Effector CD4-positive, alpha-beta T cell (primary cell): Measurements from ENCODE around the gene LHFPL5. TPM values are rescaled to one million over a fixed set of nuclear protein-coding genes. Genes with fewer than 3 reads are reported as not detected.

Experiments used
- DNase-seq: peaks from one replicate; pipeline ENCODE4 v3.0.0-alpha.2; 2020
- total RNA-seq: gene quantifications from one replicate; lab custom pipeline; 2026; lab: John Stamatoyannopoulos, UW

LHFPL5 gene
- total RNA-seq = not detected

- DNase-seq = peak; percentile 8
Observed at GRCh38 chr6:35804996-35805736, at the start of gene LHFPL5. Gene LHFPL5, plus strand, starts transcription at chr6:35805352. Its CDS starts 319 bp downstream, at chr6:35805671.

- DNase-seq = no peak
Observed at GRCh38 chr6:35757456-35758123, 47.6 kb upstream of the LHFPL5 start.

- no peak for DNase-seq
Observed at GRCh38 chr6:35759426-35759825, 45.7 kb upstream of the LHFPL5 start.

- no peak for DNase-seq
Observed at GRCh38 chr6:35765739-35766138, 39.4 kb upstream of the LHFPL5 start.

GRCh38 chr6:35769211-35769610, 35.9 kb upstream of the LHFPL5 start:
- no peak for DNase-seq

- DNase-seq = no peak
Observed at GRCh38 chr6:35771343-35771627, 33.9 kb upstream of the LHFPL5 start.

- no peak for DNase-seq
Observed at GRCh38 chr6:35774116-35774794, 30.9 kb upstream of the LHFPL5 start.

GRCh38 chr6:35775031-35775430, 30.1 kb upstream of the LHFPL5 start:
- DNase-seq = no peak

- no peak for DNase-seq
Observed at GRCh38 chr6:35776364-35777215, 28.6 kb upstream of the LHFPL5 start, which contains the start of gene CLPSL2. Gene CLPSL2, plus strand, starts transcription at chr6:35776598. Its CDS starts 21 bp downstream, at chr6:35776619.

GRCh38 chr6:35777356-35778102, 27.6 kb upstream of the LHFPL5 start:
- no peak for DNase-seq

- no peak for DNase-seq
Observed at GRCh38 chr6:35778437-35778836, 26.7 kb upstream of the LHFPL5 start.

- DNase-seq = no peak
Observed at GRCh38 chr6:35780719-35781118, 24.4 kb upstream of the LHFPL5 start, which contains the start of gene CLPSL1. Gene CLPSL1, plus strand, starts transcription at chr6:35781019. Its CDS starts 92 bp downstream, at chr6:35781111.

GRCh38 chr6:35781290-35781689, 23.9 kb upstream of the LHFPL5 start:
- no peak for DNase-seq

- DNase-seq = no peak
Observed at GRCh38 chr6:35782424-35782823, 22.7 kb upstream of the LHFPL5 start.

GRCh38 chr6:35784200-35784599, 21.0 kb upstream of the LHFPL5 start:
- no peak for DNase-seq

GRCh38 chr6:35786272-35786671, 18.9 kb upstream of the LHFPL5 start:
- no peak for DNase-seq

GRCh38 chr6:35786810-35787209, 18.3 kb upstream of the LHFPL5 start:
- no peak for DNase-seq

- no peak for DNase-seq
Observed at GRCh38 chr6:35787266-35788218, 17.6 kb upstream of the LHFPL5 start.

- no peak for DNase-seq
Observed at GRCh38 chr6:35788423-35788982, 16.6 kb upstream of the LHFPL5 start.

- DNase-seq = no peak
Observed at GRCh38 chr6:35790683-35791082, 14.5 kb upstream of the LHFPL5 start.
